SH-SY5Y (cell line): Measurements from ENCODE around the gene FOXP4.

ENCODE experiments used
- GATA2 ChIP-seq: IDR thresholded peaks from 2 replicates; pipeline ENCODE4 v1.6.1; 2011; ENCODE audit warnings: mild to moderate bottlenecking, low read depth, low read length
- GATA3 ChIP-seq: IDR thresholded peaks from 2 replicates; pipeline ENCODE4 v1.6.1; 2011; ENCODE audit warnings: low read depth, mild to moderate bottlenecking, low read length, moderate library complexity

The FOXP4 gene

GRCh38 chr6:41621367-41621766 is 75.2 kb downstream of the FOXP4 start:
- TF ChIP-seq GATA2 (no peak), GATA3 (no peak)

GRCh38 chr6:41621802-41622201 is 75.6 kb downstream of the FOXP4 start:
- TF ChIP-seq GATA3 (no peak), GATA2 (no peak)

GRCh38 chr6:41622206-41622988 is 76.2 kb downstream of the FOXP4 start:
- TF ChIP-seq GATA3: no peak
- TF ChIP-seq GATA2: no peak

- TF ChIP-seq GATA2 (no peak), GATA3 (no peak)
Observed at GRCh38 chr6:41623330-41623729, 77.1 kb downstream of the FOXP4 start.

- no peak for TF ChIP-seq GATA2
- no peak for TF ChIP-seq GATA3
Observed at GRCh38 chr6:41624621-41625380, 78.6 kb downstream of the FOXP4 start.

- no peak for TF ChIP-seq GATA2
- TF ChIP-seq GATA3: no peak
Observed at GRCh38 chr6:41625442-41625841, 79.3 kb downstream of the FOXP4 start.

- TF ChIP-seq GATA2: no peak
- no peak for TF ChIP-seq GATA3
Observed at GRCh38 chr6:41626022-41626421, 79.8 kb downstream of the FOXP4 start.

GRCh38 chr6:41626917-41627316 is 80.7 kb downstream of the FOXP4 start:
- TF ChIP-seq GATA2 (no peak), GATA3 (no peak)

GRCh38 chr6:41629128-41629527 is 82.9 kb downstream of the FOXP4 start:
- TF ChIP-seq GATA2 (no peak), GATA3 (no peak)

- no peak for TF ChIP-seq GATA2
- no peak for TF ChIP-seq GATA3
Observed at GRCh38 chr6:41630069-41630468, 83.9 kb downstream of the FOXP4 start.

GRCh38 chr6:41630946-41631345 is 84.8 kb downstream of the FOXP4 start:
- TF ChIP-seq GATA3 (no peak), GATA2 (no peak)

- TF ChIP-seq GATA2: no peak
Observed at GRCh38 chr6:41633056-41633634, 87.0 kb downstream of the FOXP4 start.

- no peak for TF ChIP-seq GATA2
- no peak for TF ChIP-seq GATA3
Observed at GRCh38 chr6:41634657-41635056, 88.5 kb downstream of the FOXP4 start.

- TF ChIP-seq GATA2: no peak
- TF ChIP-seq GATA3: no peak
Observed at GRCh38 chr6:41635365-41635764, 89.2 kb downstream of the FOXP4 start.

- TF ChIP-seq GATA2 (no peak), GATA3 (no peak)
Observed at GRCh38 chr6:41636833-41637193, 90.6 kb downstream of the FOXP4 start.

- TF ChIP-seq GATA2: no peak
- no peak for TF ChIP-seq GATA3
Observed at GRCh38 chr6:41637194-41638001, 91.2 kb downstream of the FOXP4 start.
